Embryonic facial prominence (tissue), 1 donor: ENCODE measurements around the gene DSCAML1.
A peak's percentile ranks its signal among the peaks of the same experiment; 100 is the strongest.

Experiments
- DNase-seq: peaks from one replicate; pipeline ENCODE4 v3.0.0-alpha.2; 2016; ENCODE audit errors: extremely low spot score

DSCAML1 gene

GRCh38 chr11:117551761-117552343, 245.2 kb downstream of the DSCAML1 start:
- no peak for DNase-seq

DNA sequence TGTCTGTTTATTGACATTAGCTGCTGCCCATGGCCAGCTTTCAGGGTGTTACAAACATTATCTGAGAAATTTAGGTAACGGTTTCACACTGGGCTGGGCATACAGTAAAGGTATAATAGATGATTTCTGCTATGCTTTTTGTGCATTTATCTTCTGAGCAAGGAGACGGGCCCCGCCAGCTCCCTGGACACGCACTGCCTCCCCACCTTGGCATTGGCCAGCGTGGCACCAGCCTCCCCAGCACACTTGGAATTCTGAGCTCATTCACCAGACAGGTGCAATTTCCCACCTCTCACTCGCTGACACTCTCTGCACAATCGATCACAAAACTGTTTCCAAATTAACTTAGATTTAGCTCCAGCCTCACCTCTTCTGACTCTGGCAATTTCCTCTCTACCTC, 246.6 kb downstream of the DSCAML1 start:
- DNase-seq: no peak

DNA sequence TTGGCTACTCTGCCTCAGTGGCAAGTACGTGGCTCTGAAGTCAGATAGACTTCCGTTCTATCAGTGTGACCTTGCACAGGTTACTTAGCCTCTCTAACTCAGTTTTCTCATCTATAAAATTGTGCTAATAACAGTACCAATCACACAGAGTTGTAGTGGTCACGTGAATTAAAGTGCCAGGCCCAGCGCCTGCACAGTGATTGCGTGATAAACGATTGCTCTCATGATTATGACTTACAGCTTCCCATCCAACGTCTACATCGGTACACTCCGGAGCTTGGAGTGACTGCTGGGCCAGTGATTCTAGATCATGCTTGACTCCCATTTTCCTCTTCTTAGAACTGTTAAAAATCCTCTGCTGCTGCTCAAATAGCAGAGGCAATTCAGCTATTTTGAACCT, 247.6 kb downstream of the DSCAML1 start:
- no peak for DNase-seq

GRCh38 chr11:117548876-117549275, 248.1 kb downstream of the DSCAML1 start:
- DNase-seq: no peak

- no peak for DNase-seq
These were observed 249.1 kb downstream of the DSCAML1 start for GRCh38 chr11:117547946-117548345.

- no peak for DNase-seq
These were observed 249.7 kb downstream of the DSCAML1 start for GRCh38 chr11:117547195-117547850.

DNA sequence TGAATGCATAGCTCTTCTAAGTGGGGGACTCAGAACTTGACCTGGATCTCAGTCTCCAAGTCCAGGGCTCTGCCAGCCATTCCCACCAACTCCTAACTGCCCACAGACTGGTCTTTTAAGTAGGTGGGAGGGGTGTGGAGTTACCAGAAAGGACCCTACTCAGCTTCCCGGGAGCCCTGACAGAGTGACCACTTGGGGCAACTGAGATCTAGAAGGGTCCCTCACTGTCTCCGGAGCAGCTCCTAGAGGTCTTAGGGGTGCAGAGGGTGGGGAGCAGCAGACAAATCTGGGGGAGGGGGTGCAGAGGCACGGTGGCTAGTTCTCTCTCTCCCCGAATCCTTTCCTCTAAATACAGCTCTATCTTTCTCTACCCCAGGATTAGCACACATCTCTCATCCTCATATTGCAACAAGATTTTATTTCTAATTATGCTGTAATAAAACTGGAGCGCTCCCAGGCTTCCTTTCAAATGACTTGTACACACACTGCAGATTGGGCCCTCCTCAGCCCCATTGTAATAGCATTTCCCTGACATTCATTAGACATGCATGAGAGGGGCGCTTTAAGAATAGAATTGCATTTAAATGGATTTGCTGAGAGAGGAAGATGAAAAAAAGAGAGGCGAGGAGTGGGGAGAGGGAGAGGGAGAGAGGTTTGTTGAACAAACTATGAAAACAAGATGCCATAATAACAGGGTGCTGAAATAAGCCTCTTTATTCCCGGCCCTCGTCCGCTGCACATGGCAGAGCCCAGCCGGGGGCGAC, 250.4 kb downstream of the DSCAML1 start:
- DNase-seq: no peak

GRCh38 chr11:117545706-117546105, 251.3 kb downstream of the DSCAML1 start:
- no peak for DNase-seq

GRCh38 chr11:117544130-117544800, 252.8 kb downstream of the DSCAML1 start:
- DNase-seq: no peak

- no peak for DNase-seq
These were observed 255.8 kb downstream of the DSCAML1 start for GRCh38 chr11:117541211-117541610.

DNA sequence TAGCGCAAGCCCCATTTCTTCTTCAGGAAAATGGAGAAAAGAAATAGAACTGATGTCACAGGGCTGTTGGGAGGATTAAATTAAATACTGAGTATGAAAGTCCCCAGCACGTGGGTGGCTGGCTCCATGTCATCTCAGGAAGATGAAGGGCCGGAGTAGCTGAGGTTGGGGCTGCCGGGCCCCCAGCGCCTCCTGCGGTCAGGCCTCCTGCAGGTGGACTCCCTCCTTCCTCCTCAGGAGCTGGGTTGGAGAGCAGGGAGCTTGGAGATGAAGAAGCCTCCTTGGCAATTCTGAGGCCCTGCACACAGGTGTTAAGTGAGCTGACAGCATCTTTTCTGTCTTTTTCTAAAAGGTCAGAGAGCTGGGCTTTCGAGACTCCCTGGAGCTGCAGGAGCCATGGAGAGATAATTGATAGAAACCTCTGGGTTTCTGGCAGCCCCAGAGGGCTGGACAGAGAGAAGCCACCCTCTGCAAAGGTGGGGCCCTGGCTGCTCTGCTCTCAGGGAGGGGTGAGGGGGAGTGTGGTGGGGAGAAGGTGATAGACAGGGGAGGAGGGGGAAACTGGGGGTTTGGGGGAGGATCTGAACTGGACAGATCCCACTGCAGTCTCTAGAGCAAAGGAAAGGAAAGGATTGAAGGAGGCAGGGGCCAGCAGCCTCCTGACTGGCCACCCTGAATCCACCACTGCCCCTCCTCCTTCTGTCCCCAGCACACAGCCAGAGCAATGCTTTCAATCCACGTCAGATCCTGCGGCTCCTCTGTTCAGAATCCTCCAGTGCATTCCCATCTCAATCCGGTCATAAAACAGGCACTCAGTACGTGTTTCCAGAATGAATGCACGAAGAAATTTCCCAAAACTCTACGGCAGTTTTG, 258.5 kb downstream of the DSCAML1 start:
- no peak for DNase-seq

DNA sequence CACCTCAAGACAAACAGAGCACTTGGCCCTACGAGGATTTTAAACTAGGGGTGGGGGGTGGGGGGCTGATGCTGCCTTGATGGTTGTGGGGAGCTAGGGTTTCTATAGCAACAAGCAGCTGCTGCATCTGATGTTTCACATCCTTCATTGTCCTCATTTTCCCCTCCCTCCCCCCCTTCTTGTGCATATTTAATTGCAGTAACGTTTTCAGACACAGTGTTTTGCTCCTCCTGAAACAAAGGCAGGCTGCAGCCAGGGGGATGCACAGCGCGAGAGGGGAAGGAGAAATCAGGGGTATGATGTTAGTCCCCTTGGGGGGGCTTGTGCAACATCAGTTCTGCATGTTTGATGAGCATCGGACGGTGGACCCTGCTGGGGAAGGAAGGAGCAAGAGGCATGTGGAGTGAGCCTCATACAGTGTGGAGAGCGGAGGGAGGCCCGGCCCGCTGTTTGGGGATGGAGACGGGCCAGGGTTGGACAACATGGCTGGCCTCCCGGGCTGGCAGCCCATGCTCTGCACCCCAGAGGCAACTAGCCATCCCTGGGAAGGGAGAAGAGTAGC, 261.1 kb downstream of the DSCAML1 start:
- DNase-seq: no peak

DNA sequence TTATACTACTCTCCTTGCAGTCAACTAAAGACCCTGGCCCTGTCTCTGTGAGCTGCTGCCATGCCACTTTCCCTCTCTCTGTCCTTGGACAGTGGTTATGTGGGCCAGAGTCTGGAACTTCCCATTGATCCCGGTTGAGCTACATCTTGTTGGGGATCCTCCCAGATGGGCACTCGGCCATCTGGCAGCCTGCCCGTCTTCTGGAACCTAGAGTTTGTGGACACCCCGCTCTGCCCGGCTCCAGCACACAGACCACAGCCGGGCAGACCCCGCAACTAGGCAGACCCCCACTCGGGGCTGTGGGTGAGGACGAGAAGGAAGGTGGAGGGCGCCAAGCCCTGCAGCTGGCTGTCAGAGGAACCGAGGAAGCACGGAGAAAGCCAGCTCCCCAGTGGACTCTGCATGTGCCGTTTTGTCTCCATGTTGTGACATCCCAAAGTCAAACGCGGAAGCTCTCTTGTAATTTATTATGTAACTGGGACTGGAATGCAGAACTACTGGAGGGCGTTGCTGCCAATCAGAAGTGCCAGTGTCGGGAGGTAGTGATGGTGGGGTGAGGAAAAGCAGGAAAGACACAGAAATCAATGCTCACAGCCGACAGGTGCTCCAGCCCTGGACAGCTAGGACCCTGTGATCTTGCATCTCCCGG, 261.7 kb downstream of the DSCAML1 start:
- no peak for DNase-seq

GRCh38 chr11:117532568-117532967, 264.4 kb downstream of the DSCAML1 start:
- DNase-seq: no peak

DNA sequence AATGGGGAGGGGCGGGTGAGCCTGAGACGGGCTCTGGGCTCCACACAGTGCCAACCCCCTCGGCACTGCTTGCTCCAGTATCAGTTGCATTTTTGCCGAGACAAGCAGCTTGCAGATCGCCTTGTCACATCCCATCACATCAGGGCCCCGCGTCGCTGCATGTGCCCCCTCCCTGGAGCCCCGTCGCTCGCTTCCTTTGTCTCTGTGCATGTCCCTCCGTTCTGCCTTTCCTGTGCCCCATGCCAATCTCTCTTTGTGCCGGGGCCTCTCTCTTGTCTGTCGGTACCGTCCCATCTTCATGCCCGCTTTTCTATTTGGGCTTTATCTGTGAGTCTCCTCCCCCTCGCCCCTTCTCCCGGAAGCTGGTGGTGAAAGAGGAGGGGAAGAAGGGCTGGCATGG, 267.2 kb downstream of the DSCAML1 start:
- peak; percentile 58 for DNase-seq

GRCh38 chr11:117528097-117528721, 268.8 kb downstream of the DSCAML1 start:
- DNase-seq: no peak

GRCh38 chr11:117527271-117527670, 269.7 kb downstream of the DSCAML1 start:
- DNase-seq: no peak

DNA sequence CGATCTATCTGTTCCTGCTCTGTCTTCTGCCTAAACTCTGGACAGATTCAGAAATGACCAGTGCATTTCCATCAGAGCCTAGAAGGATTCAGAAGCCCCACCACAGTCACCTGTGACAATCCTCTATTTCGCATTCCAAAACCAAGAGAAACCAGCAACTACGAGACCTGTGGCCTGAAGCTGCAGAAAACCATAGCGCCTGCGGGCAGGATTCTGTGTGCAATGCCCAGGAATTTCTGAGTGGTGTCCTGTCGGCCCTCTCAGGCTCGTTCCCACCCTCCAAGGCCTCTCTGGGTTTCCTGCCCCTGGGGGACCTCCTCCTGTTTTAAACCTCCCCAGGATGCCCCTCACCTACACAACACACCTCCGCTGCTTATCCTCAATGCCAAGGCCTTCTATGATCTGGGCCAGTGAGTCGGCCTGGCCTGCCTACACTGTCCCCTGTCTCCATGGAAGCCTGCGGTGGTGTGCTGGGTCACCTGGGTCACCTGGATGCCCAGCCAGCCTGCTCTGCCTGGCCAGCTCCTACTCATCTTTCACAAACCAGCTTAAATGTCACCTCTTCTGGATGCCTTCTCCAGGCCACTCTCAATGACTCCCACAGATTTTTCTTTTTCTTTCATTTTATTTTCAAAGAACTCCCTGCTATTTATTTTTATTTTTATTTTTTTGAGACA, 271.0 kb downstream of the DSCAML1 start:
- DNase-seq: no peak

DNA sequence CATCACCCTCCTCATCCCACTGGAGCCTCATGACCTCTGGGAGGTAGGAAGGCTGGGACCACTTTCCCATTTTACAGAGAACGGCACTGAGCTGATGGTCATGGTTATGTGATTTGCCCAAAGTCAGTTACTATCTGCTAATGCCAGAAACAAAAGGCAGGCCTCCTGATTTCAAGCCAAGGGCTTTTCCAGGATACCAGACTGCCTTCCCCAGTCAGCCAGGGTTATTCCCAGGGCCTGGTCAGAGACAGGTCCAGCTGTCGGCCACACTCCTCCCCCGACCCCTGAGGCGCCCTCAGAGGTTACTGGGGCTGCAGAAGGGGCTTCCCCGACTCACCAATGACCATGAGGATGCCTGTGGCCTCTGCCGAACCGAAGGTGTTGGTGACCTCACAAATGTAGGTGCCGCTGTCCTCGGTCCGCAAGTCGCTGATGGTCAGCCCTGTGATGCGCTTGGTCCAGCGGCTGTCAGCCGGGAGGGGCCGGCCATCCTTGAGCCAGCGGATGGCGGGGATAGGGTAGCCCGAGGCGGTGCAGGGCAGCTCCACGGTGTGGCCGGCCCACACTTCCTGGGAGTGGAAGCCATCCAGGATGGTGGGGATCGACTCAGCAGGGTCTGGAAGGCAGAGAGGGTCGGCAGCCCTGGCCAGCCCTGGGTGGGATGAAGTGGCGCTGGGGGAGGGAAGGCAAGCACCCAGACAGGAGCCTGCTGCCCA, 272.4 kb downstream of the DSCAML1 start:
- no peak for DNase-seq
